ENCODE data around the gene CDAN1.

Gene CDAN1

DNA sequence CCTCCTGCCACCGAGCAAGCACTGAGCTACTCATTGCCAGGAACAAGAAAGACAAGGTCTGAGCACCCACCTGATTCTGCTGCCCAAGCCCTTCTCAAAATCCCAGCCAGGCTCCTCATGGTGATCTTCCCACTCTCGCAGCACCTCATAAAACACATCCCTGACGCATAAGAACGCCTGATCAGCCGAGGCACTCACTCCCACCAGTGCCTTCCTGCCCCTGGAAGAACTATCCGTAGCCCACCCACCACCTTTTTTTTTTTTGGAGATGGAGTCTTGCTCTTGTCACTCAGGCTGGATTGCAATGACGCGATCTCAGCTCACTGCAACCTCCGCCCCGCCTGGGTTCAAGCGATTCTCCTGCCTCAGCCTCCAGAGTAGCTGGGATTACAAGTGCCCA, 3.9 kb downstream of the CDAN1 start:
- Histone ChIP-seq H3K9me3 (ENCODE audit: control insufficient read depth, insufficient read depth, low read length) (no peaks in the 10 kb centered on the region), H3K4me1 (ENCODE audit: control insufficient read depth, insufficient read depth, low read length) (peaks cover 10% of the 10 kb centered on the region; the same call in 1 of the 2 replicates), H3K36me3 (ENCODE audit: control insufficient read depth, insufficient read depth, low read length) (peaks cover 69% of the 10 kb centered on the region)

DNA sequence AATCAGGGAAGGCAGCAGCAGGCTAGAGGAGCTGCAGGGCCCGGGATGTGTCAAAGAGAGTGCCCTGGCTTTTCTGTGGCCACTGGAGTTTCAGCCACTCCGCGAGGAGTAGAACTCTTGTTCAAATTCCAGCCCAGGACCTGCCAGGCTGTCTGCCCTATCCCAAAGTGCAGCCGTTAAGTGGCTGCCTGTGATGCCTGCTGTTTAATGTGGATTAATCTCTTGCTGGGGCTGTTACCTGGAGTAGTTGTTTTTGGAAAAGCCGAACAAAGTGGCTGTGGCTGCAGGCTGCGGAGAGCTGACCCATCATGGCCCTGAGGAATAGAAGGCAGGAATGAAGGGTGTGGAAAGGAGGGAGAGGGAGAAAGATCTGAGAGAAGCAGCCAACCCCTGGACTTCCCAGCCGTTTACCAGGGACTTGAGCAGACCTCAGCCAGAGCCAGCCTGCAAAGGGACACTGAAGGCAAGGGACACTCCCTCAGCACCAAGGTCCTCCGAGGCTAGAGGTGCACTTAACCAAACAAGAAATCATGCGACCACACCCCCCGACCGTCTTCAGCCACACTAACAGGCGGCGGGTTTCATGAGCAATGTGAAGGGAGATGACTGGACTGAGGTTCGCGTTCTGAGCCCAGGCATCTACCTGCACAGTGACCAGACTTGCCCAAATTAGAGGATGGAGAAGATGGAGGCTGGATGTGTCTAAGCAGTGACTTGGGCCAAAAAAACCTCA, 4.7 kb downstream of the CDAN1 start:
- Histone ChIP-seq H3K4me1 (ENCODE audit: control insufficient read depth, insufficient read depth, low read length) (peaks cover 8% of the 10 kb centered on the region; the same call in 1 of the 2 replicates), H3K4me3 (ENCODE audit: low read depth, low read length) (no peak overlapping the region), H3K36me3 (ENCODE audit: control insufficient read depth, insufficient read depth, low read length) (peaks cover 77% of the 10 kb centered on the region), H3K27me3 (ENCODE audit: control insufficient read depth, insufficient read depth, low read length) (no peaks in the 10 kb centered on the region; the same call in 1 of the 2 replicates), H3K9me3 (ENCODE audit: control insufficient read depth, insufficient read depth, low read length) (no peaks in the 10 kb centered on the region), H3K9ac (ENCODE audit: low read depth, low read length) (no peak overlapping the region), H3K27ac (ENCODE audit: low read depth, low read length) (no peak overlapping the region)

More for the DNA sequence above, 3.9 kb downstream of the CDAN1 start:
- Histone ChIP-seq H3K27ac (ENCODE audit: low read depth, low read length) (no peak overlapping the region), H3K4me3 (ENCODE audit: low read depth, low read length) (no peak overlapping the region), H3K27me3 (ENCODE audit: control insufficient read depth, insufficient read depth, low read length) (no peaks in the 10 kb centered on the region; the same call in 1 of the 2 replicates), H3K9ac (ENCODE audit: low read depth, low read length) (no peak overlapping the region)

GRCh38 chr15:42731461-42731860, 5.5 kb downstream of the CDAN1 start:
- Histone ChIP-seq H3K36me3 (ENCODE audit: control insufficient read depth, insufficient read depth, low read length) (peaks cover 85% of the 10 kb centered on the region), H3K9me3 (ENCODE audit: control insufficient read depth, insufficient read depth, low read length) (no peaks in the 10 kb centered on the region), H3K27me3 (ENCODE audit: control insufficient read depth, insufficient read depth, low read length) (no peaks in the 10 kb centered on the region; the same call in 1 of the 2 replicates), H3K9ac (ENCODE audit: low read depth, low read length) (no peak overlapping the region), H3K4me1 (ENCODE audit: control insufficient read depth, insufficient read depth, low read length) (peaks cover 7% of the 10 kb centered on the region; the same call in 1 of the 2 replicates), H3K27ac (ENCODE audit: low read depth, low read length) (no peak overlapping the region), H3K4me3 (ENCODE audit: low read depth, low read length) (no peak overlapping the region)

DNA sequence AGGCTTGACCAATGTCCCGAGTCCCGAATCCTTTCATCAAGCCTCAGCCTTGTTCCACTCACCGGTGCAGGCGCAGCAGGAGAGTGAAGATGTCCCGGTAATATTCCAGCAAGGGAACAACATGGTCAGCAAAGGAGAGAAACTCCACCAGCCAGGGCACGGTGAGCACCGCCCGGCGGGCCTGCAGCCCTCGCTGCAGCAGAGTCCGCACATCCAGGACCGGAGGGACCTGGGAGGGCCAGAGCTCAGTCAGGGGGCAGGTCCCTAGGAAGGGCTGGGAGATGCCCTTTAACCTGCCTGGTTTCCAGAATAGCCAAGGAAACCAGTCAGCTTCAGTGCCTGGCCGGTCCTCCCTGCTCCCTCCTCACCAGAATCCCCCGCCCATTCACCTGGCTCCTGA, 6.4 kb downstream of the CDAN1 start:
- Histone ChIP-seq H3K4me1 (ENCODE audit: control insufficient read depth, insufficient read depth, low read length) (peaks cover 7% of the 10 kb centered on the region; the same call in 1 of the 2 replicates), H3K9me3 (ENCODE audit: control insufficient read depth, insufficient read depth, low read length) (no peaks in the 10 kb centered on the region), H3K27me3 (ENCODE audit: control insufficient read depth, insufficient read depth, low read length) (no peaks in the 10 kb centered on the region), H3K4me3 (ENCODE audit: low read depth, low read length) (no peak overlapping the region), H3K36me3 (ENCODE audit: control insufficient read depth, insufficient read depth, low read length) (peaks cover 93% of the 10 kb centered on the region), H3K9ac (ENCODE audit: low read depth, low read length) (no peak overlapping the region), H3K27ac (ENCODE audit: low read depth, low read length) (no peak overlapping the region)

- Histone ChIP-seq H3K9me3 (ENCODE audit: control insufficient read depth, insufficient read depth, low read length) (no peaks in the 10 kb centered on the region), H3K27ac (ENCODE audit: low read depth, low read length) (no peak overlapping the region), H3K4me1 (ENCODE audit: control insufficient read depth, insufficient read depth, low read length) (peaks cover 7% of the 10 kb centered on the region; the same call in 1 of the 2 replicates), H3K4me3 (ENCODE audit: low read depth, low read length) (no peak overlapping the region), H3K27me3 (ENCODE audit: control insufficient read depth, insufficient read depth, low read length) (no peaks in the 10 kb centered on the region), H3K9ac (ENCODE audit: low read depth, low read length) (no peak overlapping the region), H3K36me3 (ENCODE audit: control insufficient read depth, insufficient read depth, low read length) (peaks cover 93% of the 10 kb centered on the region)
Observed at GRCh38 chr15:42730135-42730534, 6.8 kb downstream of the CDAN1 start.

DNA sequence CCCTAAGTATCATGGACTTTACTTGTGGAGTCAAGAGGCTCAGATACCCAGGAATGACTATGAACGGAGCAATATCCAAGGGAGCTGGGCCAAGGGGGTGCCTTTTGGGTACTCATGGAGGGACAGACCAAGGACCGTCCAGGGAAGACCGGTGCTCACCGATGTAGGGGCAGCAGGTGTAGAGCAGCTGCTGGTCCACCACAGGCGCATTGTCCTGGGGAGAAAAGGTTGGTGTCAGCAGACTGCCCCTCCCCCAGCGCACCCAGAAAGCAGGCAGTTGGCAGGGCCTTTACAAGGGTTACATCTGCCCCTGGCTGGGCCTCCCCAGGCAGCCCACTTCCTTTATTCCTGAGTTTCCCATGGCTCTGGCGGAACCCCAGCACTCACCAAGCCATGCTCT, 7.5 kb downstream of the CDAN1 start:
- no peak overlapping the region for H3K27ac ChIP-seq (ENCODE audit: low read depth, low read length)
- no peak overlapping the region for H3K9ac ChIP-seq (ENCODE audit: low read depth, low read length)
- H3K27me3 ChIP-seq (ENCODE audit: control insufficient read depth, insufficient read depth, low read length): no peaks in the 10 kb centered on the region
- H3K4me3 ChIP-seq (ENCODE audit: low read depth, low read length): no peak overlapping the region
- H3K9me3 ChIP-seq (ENCODE audit: control insufficient read depth, insufficient read depth, low read length): no peaks in the 10 kb centered on the region
- peaks cover 7% of the 10 kb centered on the region; the same call in 1 of the 2 replicates for H3K4me1 ChIP-seq (ENCODE audit: control insufficient read depth, insufficient read depth, low read length)
- H3K36me3 ChIP-seq (ENCODE audit: control insufficient read depth, insufficient read depth, low read length): peaks cover 94% of the 10 kb centered on the region

- Histone ChIP-seq H3K27ac (ENCODE audit: low read depth, low read length) (no peak overlapping the region), H3K9me3 (ENCODE audit: control insufficient read depth, insufficient read depth, low read length) (no peaks in the 10 kb centered on the region), H3K9ac (ENCODE audit: low read depth, low read length) (no peak overlapping the region), H3K4me3 (ENCODE audit: low read depth, low read length) (no peak overlapping the region), H3K36me3 (ENCODE audit: control insufficient read depth, insufficient read depth, low read length) (peaks cover 94% of the 10 kb centered on the region), H3K27me3 (ENCODE audit: control insufficient read depth, insufficient read depth, low read length) (no peaks in the 10 kb centered on the region), H3K4me1 (ENCODE audit: control insufficient read depth, insufficient read depth, low read length) (peaks cover 7% of the 10 kb centered on the region; the same call in 1 of the 2 replicates)
Observed at GRCh38 chr15:42728972-42729371, 8.0 kb downstream of the CDAN1 start.

- no peak overlapping the region for H3K9ac ChIP-seq (ENCODE audit: low read depth, low read length)
- no peak overlapping the region for H3K27ac ChIP-seq (ENCODE audit: low read depth, low read length)
- H3K4me3 ChIP-seq (ENCODE audit: low read depth, low read length): no peak overlapping the region
- peaks cover 94% of the 10 kb centered on the region for H3K36me3 ChIP-seq (ENCODE audit: control insufficient read depth, insufficient read depth, low read length)
- H3K9me3 ChIP-seq (ENCODE audit: control insufficient read depth, insufficient read depth, low read length): no peaks in the 10 kb centered on the region
- H3K4me1 ChIP-seq (ENCODE audit: control insufficient read depth, insufficient read depth, low read length): peaks cover 7% of the 10 kb centered on the region; the same call in 1 of the 2 replicates
- H3K27me3 ChIP-seq (ENCODE audit: control insufficient read depth, insufficient read depth, low read length): no peaks in the 10 kb centered on the region
Observed at GRCh38 chr15:42728560-42728959, 8.4 kb downstream of the CDAN1 start.

DNA sequence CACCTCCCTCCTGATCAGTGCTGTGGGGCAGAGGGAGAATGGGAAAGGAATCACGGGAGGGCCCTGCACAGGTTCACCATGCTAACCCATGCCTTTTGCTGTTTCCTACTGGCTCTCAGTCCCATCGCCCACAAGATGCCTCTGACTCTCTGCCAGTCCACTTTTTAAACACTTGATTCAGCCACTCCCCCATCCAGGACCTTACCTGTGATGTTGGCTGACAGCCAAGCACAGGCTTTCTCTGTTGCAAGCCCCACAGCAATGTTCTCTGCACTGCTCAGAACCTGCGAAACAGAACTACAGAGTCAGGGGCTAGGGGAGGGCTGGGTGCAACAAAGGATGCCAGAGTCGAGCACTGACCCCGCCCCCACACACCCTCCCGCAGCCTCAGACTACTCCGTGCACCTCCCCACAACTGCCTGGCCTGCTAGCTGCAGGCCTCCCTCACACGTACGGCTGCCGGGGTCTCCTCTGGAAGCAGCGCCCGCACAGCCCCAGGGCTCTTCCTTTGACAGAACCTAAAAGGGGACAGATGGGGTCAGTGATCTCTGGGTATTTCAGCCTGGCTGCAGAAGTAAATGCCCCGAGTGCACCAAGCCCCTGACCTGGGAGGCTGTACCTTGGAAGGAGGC, 9.1 kb downstream of the CDAN1 start:
- Histone ChIP-seq H3K27ac (ENCODE audit: low read depth, low read length) (no peak overlapping the region), H3K9me3 (ENCODE audit: control insufficient read depth, insufficient read depth, low read length) (no peaks in the 10 kb centered on the region), H3K27me3 (ENCODE audit: control insufficient read depth, insufficient read depth, low read length) (no peaks in the 10 kb centered on the region), H3K4me3 (ENCODE audit: low read depth, low read length) (no peak overlapping the region), H3K4me1 (ENCODE audit: control insufficient read depth, insufficient read depth, low read length) (peaks cover 7% of the 10 kb centered on the region; the same call in 1 of the 2 replicates), H3K36me3 (ENCODE audit: control insufficient read depth, insufficient read depth, low read length) (peaks cover 94% of the 10 kb centered on the region), H3K9ac (ENCODE audit: low read depth, low read length) (no peak overlapping the region)

- no peaks in the 10 kb centered on the region for H3K9me3 ChIP-seq (ENCODE audit: control insufficient read depth, insufficient read depth, low read length)
- H3K27ac ChIP-seq (ENCODE audit: low read depth, low read length): no peak overlapping the region
- H3K27me3 ChIP-seq (ENCODE audit: control insufficient read depth, insufficient read depth, low read length): no peaks in the 10 kb centered on the region
- peaks cover 7% of the 10 kb centered on the region; the same call in 1 of the 2 replicates for H3K4me1 ChIP-seq (ENCODE audit: control insufficient read depth, insufficient read depth, low read length)
- H3K9ac ChIP-seq (ENCODE audit: low read depth, low read length): no peak overlapping the region
- H3K36me3 ChIP-seq (ENCODE audit: control insufficient read depth, insufficient read depth, low read length): peaks cover 81% of the 10 kb centered on the region
- no peak overlapping the region for H3K4me3 ChIP-seq (ENCODE audit: low read depth, low read length)
Observed at GRCh38 chr15:42726114-42726513, 10.8 kb downstream of the CDAN1 start.

DNA sequence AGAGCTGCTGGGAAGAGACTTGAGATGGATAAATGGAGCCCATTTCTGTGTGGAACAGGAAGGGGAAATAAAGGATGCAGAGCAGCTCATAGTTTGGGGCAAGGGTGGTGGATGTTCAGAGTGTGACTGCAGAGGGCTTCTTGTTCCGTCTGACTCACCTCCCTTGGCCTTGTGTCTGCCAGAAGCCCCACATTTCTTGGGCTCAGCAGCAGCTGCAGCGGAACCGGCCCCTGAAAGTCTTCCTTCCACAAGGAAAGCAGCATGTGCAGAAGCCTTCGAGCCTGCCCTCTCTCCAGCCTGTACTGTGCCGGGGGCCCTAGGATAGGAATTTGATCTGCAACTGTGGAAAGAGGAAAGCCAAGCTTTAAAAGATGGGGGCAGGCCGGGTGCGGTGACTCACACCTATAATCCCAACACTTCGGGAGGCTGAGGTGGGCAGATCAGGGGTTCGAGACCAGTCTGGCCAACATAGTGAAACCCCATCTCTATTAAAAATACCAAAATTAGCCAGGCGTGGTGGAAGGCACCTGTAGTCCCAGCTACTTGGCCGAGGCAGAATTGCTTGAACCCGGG, 11.5 kb downstream of the CDAN1 start:
- Histone ChIP-seq H3K27me3 (ENCODE audit: control insufficient read depth, insufficient read depth, low read length) (no peaks in the 10 kb centered on the region), H3K36me3 (ENCODE audit: control insufficient read depth, insufficient read depth, low read length) (peaks cover 78% of the 10 kb centered on the region)

More for the DNA sequence above, 11.5 kb downstream of the CDAN1 start:
- no peak overlapping the region for H3K27ac ChIP-seq (ENCODE audit: low read depth, low read length)
- H3K4me3 ChIP-seq (ENCODE audit: low read depth, low read length): no peak overlapping the region
- no peak overlapping the region for H3K9ac ChIP-seq (ENCODE audit: low read depth, low read length)
- H3K4me1 ChIP-seq (ENCODE audit: control insufficient read depth, insufficient read depth, low read length): peaks cover 6% of the 10 kb centered on the region; the same call in 1 of the 2 replicates
- H3K9me3 ChIP-seq (ENCODE audit: control insufficient read depth, insufficient read depth, low read length): no peaks in the 10 kb centered on the region

All from HUES48 (cell line).